GM23248 (cell line): Measurements from ENCODE around the gene PLCB2. TPM values are rescaled to one million over a fixed set of nuclear protein-coding genes. Genes with fewer than 3 reads are reported as not detected.

ENCODE experiments used
- DNase-seq: peaks from one replicate; pipeline ENCODE4 v3.0.0-alpha.2; 2015
- H2AFZ ChIP-seq: fragments of 200-600 bp; sonication (generic); 2 replicates; pipeline ENCODE4 v1.6.1; 2016; ENCODE audit warnings: antibody characterized with exemption
- H3F3A ChIP-seq: fragments of 200-600 bp; sonication (generic); 2 replicates; pipeline ENCODE4 v1.6.1; 2016; ENCODE audit warnings: mild to moderate bottlenecking, antibody characterized with exemption, mixed run types; ENCODE audit not compliant: insufficient read depth
- H3K27ac ChIP-seq: fragments of 200-600 bp; sonication (generic); 2 replicates; pipeline ENCODE4 v1.5.1; 2016; ENCODE audit warnings: mild to moderate bottlenecking
- H3K27me3 ChIP-seq: fragments of 200-600 bp; sonication (generic); replicated peaks from 2 replicates; pipeline ENCODE4 v1.6.1; 2016; ENCODE audit warnings: mild to moderate bottlenecking; ENCODE audit not compliant: insufficient read depth
- H3K36me3 ChIP-seq: fragments of 200-600 bp; sonication (generic); 2 replicates; pipeline ENCODE4 v1.6.1; 2016; ENCODE audit warnings: low read depth, mild to moderate bottlenecking
- H3K4me1 ChIP-seq: fragments of 200-600 bp; sonication (generic); 2 replicates; pipeline ENCODE4 v1.6.1; 2016; ENCODE audit warnings: mild to moderate bottlenecking; ENCODE audit not compliant: insufficient read depth
- H3K4me2 ChIP-seq: fragments of 200-600 bp; sonication (generic); one replicate; pipeline ENCODE4 v1.6.1; 2016; ENCODE audit warnings: mild to moderate bottlenecking; ENCODE audit not compliant: unreplicated experiment
- H3K4me3 ChIP-seq: fragments of 200-600 bp; sonication (generic); 2 replicates; pipeline ENCODE4 v1.5.1; 2016; ENCODE audit warnings: mild to moderate bottlenecking
- H3K79me2 ChIP-seq: fragments of 200-600 bp; sonication (generic); 2 replicates; pipeline ENCODE4 v1.6.1; 2016; ENCODE audit warnings: mild to moderate bottlenecking; ENCODE audit not compliant: insufficient read depth
- H3K9ac ChIP-seq: fragments of 200-600 bp; sonication (generic); 2 replicates; pipeline ENCODE4 v1.6.1; 2016; ENCODE audit warnings: mild to moderate bottlenecking
- H3K9me2 ChIP-seq: fragments of 200-600 bp; sonication (generic); 2 replicates; pipeline ENCODE4 v1.6.1; 2016; ENCODE audit warnings: mixed run types, mild to moderate bottlenecking, moderate library complexity; ENCODE audit not compliant: insufficient read depth
- H3K9me3 ChIP-seq: fragments of 200-600 bp; sonication (generic); one replicate; pipeline ENCODE4 v1.6.1; 2017; ENCODE audit warnings: low read depth
- H4K20me1 ChIP-seq: fragments of 200-600 bp; sonication (generic); 2 replicates; pipeline ENCODE4 v1.6.0; 2016; ENCODE audit not compliant: insufficient read depth
- EZH2 ChIP-seq: fragments of 200-600 bp; sonication (generic); IDR thresholded peaks from 2 replicates; pipeline ENCODE4 v1.6.1; 2018; ENCODE audit warnings: antibody characterized with exemption, mild to moderate bottlenecking; ENCODE audit not compliant: insufficient read depth, poor library complexity, severe bottlenecking
- EZH2phosphoT487 ChIP-seq: fragments of 200-600 bp; sonication (generic); IDR thresholded peaks from 2 replicates; pipeline ENCODE4 v1.6.1; 2018; ENCODE audit warnings: antibody characterized with exemption, moderate library complexity, mild to moderate bottlenecking, low read depth; ENCODE audit not compliant: insufficient read depth
- WGBS, 2 experiments: methylation state at CpG; one replicate each; pipeline ENCODE4 v1.1.6; 2015 to 2017; ENCODE audit warnings: low lambda C conversion rate in 2 of 2, low coverage in 1 of 2; ENCODE audit errors: missing lambda C conversion rate in 2 of 2; 5-methylcytosine and 5-hydroxymethylcytosine counted together
- in situ Hi-C: fragments of 300-500 bp; cut with MboI; formaldehyde crosslinking; loops from 2 replicates; pipeline ENCODE4 v1.15.0; 2020
- polyA plus RNA-seq: library from polyadenylated mRNA; unstranded; fragments of >200 nt; fragmentation: Nextera tagmentation; extraction: Ambion mirVana; gene quantifications from 2 replicates; pipeline ENCODE4 v1.2.1, GENCODE V29; 2016
- total RNA-seq: library from RNA; depleted of rRNA; stranded (reverse); fragments of >200 nt; shearing (Covaris generic); gene quantifications from 2 replicates; pipeline ENCODE4 v1.2.3, GENCODE V29; 2014

The PLCB2 gene
- total and polyA plus RNA-seq, 2 experiments from 2014 or later: 0.54 to 1.1 TPM

- H2AFZ ChIP-seq: no peak overlapping the region
- H3K36me3 ChIP-seq: no peaks in the 10 kb centered on the region
- H3K27ac ChIP-seq: no peak overlapping the region
- no peak overlapping the region for H3K4me2 ChIP-seq
- H3K4me1 ChIP-seq: no peaks in the 10 kb centered on the region
- no peak for DNase-seq
- 66 to 67% methylated on average over 20 of the region's 20 CpGs for WGBS, 2 experiments
- H3K9me2 ChIP-seq: no peaks in the 10 kb centered on the region
- H3K27me3 ChIP-seq: no peaks in the 10 kb centered on the region; the same call in 1 of the 2 replicates
- in situ Hi-C loops: loop anchor here (10.0 kb wide), 1 partner anchor 228 kb away; no protein-coding TSS in a partner anchor
- TF ChIP-seq EZH2phosphoT487: no peak
- no peak for TF ChIP-seq EZH2
- no peaks in the 10 kb centered on the region for H4K20me1 ChIP-seq
- no peaks in the 10 kb centered on the region for H3K9me3 ChIP-seq
- no peak overlapping the region for H3K4me3 ChIP-seq
- no peak overlapping the region for H3K9ac ChIP-seq
- H3F3A ChIP-seq: no peaks in the 10 kb centered on the region
- H3K79me2 ChIP-seq: no peaks in the 10 kb centered on the region
These were observed 35.2 kb downstream of the PLCB2 start for GRCh38 chr15:40272485-40273056.

DNA sequence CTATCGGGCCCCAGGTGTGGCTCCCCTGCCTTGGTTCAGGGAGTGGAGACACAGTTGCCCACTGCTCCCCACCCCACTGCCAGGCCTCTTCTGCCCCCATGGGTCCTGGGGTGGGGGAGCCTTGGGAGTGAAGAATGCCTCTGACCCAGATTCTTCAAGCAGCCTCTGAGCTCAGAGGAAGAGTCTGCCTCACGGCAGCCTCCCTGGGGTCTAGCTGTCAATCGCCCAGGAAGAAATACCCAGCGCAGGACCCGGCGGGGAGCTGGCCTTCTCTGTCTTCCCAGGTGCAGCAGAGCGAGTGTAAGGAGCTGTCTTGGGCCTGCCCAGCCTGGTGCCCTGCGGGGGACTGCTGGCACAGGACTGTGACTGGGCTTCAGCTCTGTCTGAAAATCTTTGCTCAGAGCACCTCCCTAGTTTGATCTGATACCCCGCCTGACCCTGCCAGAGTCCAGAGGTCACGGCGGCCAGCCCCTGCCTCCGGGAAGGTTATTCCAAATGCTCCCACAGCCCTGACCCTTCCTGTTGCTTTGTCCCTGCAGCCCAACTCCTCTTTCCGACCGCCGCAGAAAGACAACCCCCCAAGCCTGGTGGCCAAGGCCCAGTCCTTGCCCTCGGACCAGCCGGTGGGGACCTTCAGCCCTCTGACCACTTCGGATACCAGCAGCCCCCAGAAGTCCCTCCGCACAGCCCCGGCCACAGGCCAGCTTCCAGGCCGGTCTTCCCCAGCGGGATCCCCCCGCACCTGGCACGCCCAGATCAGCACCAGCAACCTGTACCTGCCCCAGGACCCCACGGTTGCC lies 35.9 kb downstream of the PLCB2 start:
- no peaks in the 10 kb centered on the region for H4K20me1 ChIP-seq
- no peaks in the 10 kb centered on the region for H3K9me2 ChIP-seq
- no peaks in the 10 kb centered on the region for H3K79me2 ChIP-seq
- 84 to 86% methylated on average over 25 of the region's 25 CpGs for WGBS, 2 experiments
- H3K27me3 ChIP-seq: no peaks in the 10 kb centered on the region
- no peak overlapping the region for H3K9ac ChIP-seq
- no peaks in the 10 kb centered on the region for H3K9me3 ChIP-seq
- no peak overlapping the region for H3K4me2 ChIP-seq
- H3K27ac ChIP-seq: no peak overlapping the region
- no peaks in the 10 kb centered on the region for H3F3A ChIP-seq
- H3K4me1 ChIP-seq: peaks cover 3% of the 10 kb centered on the region; the same call in 1 of the 2 replicates
- no peak overlapping the region for H2AFZ ChIP-seq
- in situ Hi-C loops: loop anchor here (10.0 kb wide), 1 partner anchor 227 kb away; no protein-coding TSS in a partner anchor
- H3K36me3 ChIP-seq: no peaks in the 10 kb centered on the region
- DNase-seq: no peak
- no peak for TF ChIP-seq EZH2
- no peak overlapping the region for H3K4me3 ChIP-seq

- no peak overlapping the region for H3K27ac ChIP-seq
- no peaks in the 10 kb centered on the region for H3K9me2 ChIP-seq
- no peak overlapping the region for H2AFZ ChIP-seq
- in situ Hi-C loops: loop anchor here (10.0 kb wide), 1 partner anchor 226 kb away; no protein-coding TSS in a partner anchor
- no peaks in the 10 kb centered on the region for H3K36me3 ChIP-seq
- no peaks in the 10 kb centered on the region for H3K79me2 ChIP-seq
- peaks cover 3% of the 10 kb centered on the region; the same call in 1 of the 2 replicates for H3K4me1 ChIP-seq
- no peaks in the 10 kb centered on the region for H4K20me1 ChIP-seq
- H3F3A ChIP-seq: no peaks in the 10 kb centered on the region
- H3K4me2 ChIP-seq: no peak overlapping the region
- TF ChIP-seq EZH2 (no peak), EZH2phosphoT487 (no peak)
- H3K9ac ChIP-seq: no peak overlapping the region
- 71 to 73% methylated on average over 11 of the region's 11 CpGs for WGBS, 2 experiments
- DNase-seq: no peak
- H3K27me3 ChIP-seq: no peaks in the 10 kb centered on the region
- no peaks in the 10 kb centered on the region for H3K9me3 ChIP-seq
- H3K4me3 ChIP-seq: no peak overlapping the region
These were observed 37.3 kb downstream of the PLCB2 start for GRCh38 chr15:40270246-40270995.

- Histone ChIP-seq H3K27ac (no peak overlapping the region), H3K4me3 (no peak overlapping the region), H3K79me2 (no peaks in the 10 kb centered on the region), H2AFZ (no peak overlapping the region), H4K20me1 (no peaks in the 10 kb centered on the region), H3F3A (no peaks in the 10 kb centered on the region), H3K27me3 (no peaks in the 10 kb centered on the region), H3K9ac (no peak overlapping the region), H3K4me2 (no peak overlapping the region), H3K9me2 (no peaks in the 10 kb centered on the region), H3K36me3 (no peaks in the 10 kb centered on the region), H3K9me3 (no peaks in the 10 kb centered on the region), H3K4me1 (peaks cover 3% of the 10 kb centered on the region; the same call in 1 of the 2 replicates)
- DNase-seq: no peak
- in situ Hi-C loops: loop anchor here (10.0 kb wide), 1 partner anchor 225 kb away; no protein-coding TSS in a partner anchor
- WGBS, 2 experiments: 59% methylated on average over 4 of the region's 4 CpGs
- TF ChIP-seq EZH2 (no peak), EZH2phosphoT487 (no peak)
These were observed 38.1 kb downstream of the PLCB2 start for GRCh38 chr15:40269604-40270003.
